H1 (cell line): ENCODE results near the gene MID2. TPM values are rescaled to one million over a fixed set of nuclear protein-coding genes. Genes with fewer than 3 reads are reported as not detected.

Experiments used
- CTCF ChIA-PET: fragments of 300-600 bp; sonication (Branson Sonifier 250); formaldehyde crosslinking; loops from one replicate; lab custom pipeline; 2021; ENCODE audit not compliant: partially characterized antibody; lab: Charles Lee
- POLR2A ChIA-PET: fragments of 300-600 bp; sonication (Branson Sonifier 250); formaldehyde crosslinking; loops from one replicate; lab custom pipeline; 2021; ENCODE audit warnings: inconsistent platforms; ENCODE audit not compliant: partially characterized antibody; lab: Charles Lee
- DNase-seq, 2 experiments: peaks; one replicate each; pipeline versions ENCODE4 v3.0.0 to v3.0.0-alpha.2; 2010 to 2022; ENCODE audit warnings: low spot score in 2 of 2, low read depth in 1 of 2, mixed read lengths in 1 of 2
- FAIRE-seq: peaks from 2 replicates; lab custom pipeline; 2011; peaks lifted over from hg19 to GRCh38; lab: Jason Lieb, UNC
- H2AFZ ChIP-seq: 2 replicates; pipeline ENCODE4 v1.8.1; 2012; ENCODE audit warnings: low read length, inconsistent platforms
- H2AK5ac ChIP-seq: 2 replicates; pipeline ENCODE4 v1.6.1; 2013; ENCODE audit warnings: low read depth, low read length
- H2BK120ac ChIP-seq: replicated peaks from 2 replicates; pipeline ENCODE3; 2013; ENCODE audit warnings: low read depth, low read length, inconsistent platforms
- H2BK12ac ChIP-seq: 2 replicates; pipeline ENCODE4 v1.6.1; 2013; ENCODE audit warnings: low read depth, low read length
- H2BK15ac ChIP-seq: 2 replicates; pipeline ENCODE4 v1.6.1; 2013; ENCODE audit warnings: low read length
- H2BK20ac ChIP-seq: 2 replicates; pipeline ENCODE4 v1.6.1; 2013; ENCODE audit warnings: low read length
- H2BK5ac ChIP-seq: 2 replicates; pipeline ENCODE4 v1.6.1; 2013; ENCODE audit warnings: low read depth, low read length
- H3K14ac ChIP-seq: 2 replicates; pipeline ENCODE4 v1.6.1; 2013; ENCODE audit warnings: inconsistent platforms; ENCODE audit not compliant: insufficient read length
- H3K18ac ChIP-seq: 2 replicates; pipeline ENCODE4 v1.6.1; 2013; ENCODE audit warnings: low read length; ENCODE audit errors: extremely low read depth
- H3K23ac ChIP-seq: 2 replicates; pipeline ENCODE4 v1.6.1; 2013; ENCODE audit warnings: inconsistent platforms; ENCODE audit not compliant: insufficient read length
- H3K23me2 ChIP-seq: 2 replicates; pipeline ENCODE4 v1.6.1; 2013; ENCODE audit warnings: low read depth, low read length
- H3K27ac ChIP-seq: 2 replicates; pipeline ENCODE4 v1.6.1; 2011; ENCODE audit warnings: low read depth, low read length, inconsistent platforms
- H3K27me3 ChIP-seq, 4 experiments: replicated peaks in 1 of 4; 1 replicate in 1 of 4; 2 replicates in 3 of 4; pipeline versions ENCODE4 v1.6.1 to v1.8.1; 2011 to 2013; ENCODE audit warnings: low read length in 3 of 4, mild to moderate bottlenecking in 3 of 4, inconsistent platforms in 2 of 4, mixed read lengths in 2 of 4, moderate library complexity in 1 of 4; ENCODE audit not compliant: control insufficient read depth in 3 of 4, insufficient read depth in 3 of 4; ENCODE audit errors: extremely low read depth in 1 of 4
- H3K36me3 ChIP-seq, 4 experiments: 2 replicates each; pipeline versions ENCODE4 v1.6.1 to v1.8.1; 2011 to 2013; ENCODE audit warnings: mild to moderate bottlenecking in 4 of 4, low read length in 3 of 4, moderate library complexity in 2 of 4, control low read depth in 1 of 4, inconsistent platforms in 1 of 4; ENCODE audit not compliant: insufficient read depth in 4 of 4, control insufficient read depth in 2 of 4
- H3K4ac ChIP-seq: replicated peaks from 2 replicates; pipeline ENCODE3; 2013; ENCODE audit warnings: low read length, low read depth, mixed read lengths, inconsistent platforms; ENCODE audit not compliant: insufficient read length
- H3K4me1 ChIP-seq, 4 experiments: replicated peaks in 1 of 4; 1 replicate in 1 of 4; 2 replicates in 3 of 4; pipeline versions ENCODE4 v1.6.1 to v1.8.1; 2011 to 2013; ENCODE audit warnings: low read length in 3 of 4, inconsistent platforms in 2 of 4, mixed read lengths in 1 of 4; ENCODE audit not compliant: insufficient read depth in 4 of 4, control insufficient read depth in 3 of 4
- H3K4me2 ChIP-seq, 2 experiments: 2 replicates each; pipeline versions ENCODE4 v1.6.1 to v1.8.1; 2011 to 2013; ENCODE audit warnings: low read depth in 2 of 2, low read length in 2 of 2, control low read depth in 1 of 2, inconsistent platforms in 1 of 2, mild to moderate bottlenecking in 1 of 2; ENCODE audit not compliant: insufficient read depth in 1 of 2
- H3K4me3 ChIP-seq, 4 experiments: fragments of 200-600, 300-600 bp in 1 of 4; sonication (generic), shearing (Covaris generic), sonication (Bioruptor Twin) in 1 of 4; 2 replicates each; pipeline versions ENCODE4 v1.5.1 to v1.8.1; 2011 to 2016; ENCODE audit warnings: low read length in 4 of 4, low read depth in 3 of 4, control low read depth in 2 of 4, inconsistent platforms in 2 of 4, mild to moderate bottlenecking in 2 of 4, mixed read lengths in 1 of 4, moderate library complexity in 1 of 4; ENCODE audit not compliant: insufficient read depth in 2 of 4; ENCODE audit errors: extremely low read depth in 1 of 4
- H3K56ac ChIP-seq: replicated peaks from 2 replicates; pipeline ENCODE3; 2013; ENCODE audit warnings: low read depth, mild to moderate bottlenecking, mixed read lengths, low read length, inconsistent platforms; ENCODE audit not compliant: insufficient read length
- H3K79me1 ChIP-seq: 2 replicates; pipeline ENCODE4 v1.6.1; 2013; ENCODE audit warnings: low read depth, low read length, control low read depth
- H3K79me2 ChIP-seq, 2 experiments: 2 replicates each; pipeline versions ENCODE4 v1.6.1 to v1.8.1; 2012 to 2013; ENCODE audit warnings: low read length in 2 of 2, mild to moderate bottlenecking in 2 of 2, inconsistent platforms in 1 of 2; ENCODE audit not compliant: insufficient read depth in 2 of 2, control insufficient read depth in 1 of 2
- H3K9ac ChIP-seq, 4 experiments: replicated peaks in 1 of 4; 1 replicate in 1 of 4; 2 replicates in 3 of 4; pipeline versions ENCODE4 v1.6.1 to v1.8.1; 2011 to 2013; ENCODE audit warnings: low read depth in 3 of 4, low read length in 3 of 4, control low read depth in 2 of 4, mild to moderate bottlenecking in 2 of 4, moderate library complexity in 2 of 4, inconsistent platforms in 1 of 4; ENCODE audit errors: extremely low read depth in 1 of 4
- H3K9me3 ChIP-seq, 2 experiments: 2 replicates each; pipeline versions ENCODE4 v1.6.1 to v1.8.1; 2012 to 2013; ENCODE audit warnings: mild to moderate bottlenecking in 2 of 2, moderate library complexity in 2 of 2, control low read depth in 1 of 2, inconsistent platforms in 1 of 2, low read depth in 1 of 2, low read length in 1 of 2, mixed read lengths in 1 of 2; ENCODE audit not compliant: insufficient read depth in 2 of 2
- H4K20me1 ChIP-seq, 2 experiments: replicated peaks in 1 of 2; 2 replicates each; pipeline versions ENCODE3 to v1.8.1; 2011 to 2013; ENCODE audit warnings: inconsistent platforms in 2 of 2, low read length in 2 of 2, mild to moderate bottlenecking in 1 of 2; ENCODE audit not compliant: insufficient read depth in 2 of 2, control insufficient read depth in 1 of 2
- H4K5ac ChIP-seq: 2 replicates; pipeline ENCODE4 v1.6.1; 2013; ENCODE audit warnings: low read length, low read depth, mixed read lengths, inconsistent platforms; ENCODE audit not compliant: insufficient read length
- H4K8ac ChIP-seq: 2 replicates; pipeline ENCODE4 v1.8.0; 2013; ENCODE audit warnings: mild to moderate bottlenecking, moderate library complexity, low read length, inconsistent platforms; ENCODE audit not compliant: insufficient read depth; ENCODE audit errors: extremely low read depth
- H4K91ac ChIP-seq: replicated peaks from 2 replicates; pipeline ENCODE3; 2013; ENCODE audit warnings: low read length, mixed read lengths, inconsistent platforms; ENCODE audit not compliant: insufficient read length
- BCL11A ChIP-seq, 2 experiments: IDR thresholded peaks; one replicate each; pipeline ENCODE4 v1.6.1; 2011; ENCODE audit warnings: low read depth in 2 of 2, low read length in 2 of 2, mild to moderate bottlenecking in 2 of 2
- CEBPB ChIP-seq: IDR thresholded peaks from 2 replicates; pipeline ENCODE4 v1.6.1; 2012; ENCODE audit warnings: low read depth, low read length
- CHD2 ChIP-seq: IDR thresholded peaks from 2 replicates; pipeline ENCODE4 v1.6.1; 2012; ENCODE audit warnings: low read length, improper control_type of control experiment
- EP300 ChIP-seq, 2 experiments: IDR thresholded peaks; 1 replicate in 1 of 2; 2 replicates in 1 of 2; pipeline ENCODE4 v1.6.1; 2011 to 2012; ENCODE audit warnings: low read depth in 2 of 2, low read length in 2 of 2, mild to moderate bottlenecking in 2 of 2, borderline replicate concordance in 1 of 2, inconsistent platforms in 1 of 2, moderate library complexity in 1 of 2
- NANOG ChIP-seq: IDR thresholded peaks from 2 replicates; pipeline ENCODE4 v1.6.1; 2011; ENCODE audit warnings: low read length, low read depth, mild to moderate bottlenecking, inconsistent platforms; ENCODE audit not compliant: insufficient read depth, poor library complexity, severe bottlenecking
- PHF8 ChIP-seq: fragments of 200-600 bp; sonication (generic); conservative IDR thresholded peaks from 2 replicates; pipeline ENCODE4 v1.7.1; 2012; ENCODE audit warnings: low read depth, mild to moderate bottlenecking, inconsistent platforms, low read length, moderate library complexity
- POLR2A ChIP-seq, 2 experiments: IDR thresholded peaks; 1 replicate in 1 of 2; 2 replicates in 1 of 2; pipeline ENCODE4 v1.6.1; 2011; ENCODE audit warnings: low read depth in 2 of 2, low read length in 2 of 2, mild to moderate bottlenecking in 2 of 2; ENCODE audit errors: control extremely low read depth in 1 of 2
- RXRA ChIP-seq: IDR thresholded peaks from 2 replicates; pipeline ENCODE4 v1.6.1; 2011; ENCODE audit warnings: low read depth, mild to moderate bottlenecking, low read length, moderate library complexity; ENCODE audit not compliant: insufficient read depth
- SP2 ChIP-seq: IDR thresholded peaks from 2 replicates; pipeline ENCODE4 v1.6.1; 2012; ENCODE audit warnings: mild to moderate bottlenecking, low read length, inconsistent platforms
- SRF ChIP-seq: IDR thresholded peaks from 2 replicates; pipeline ENCODE4 v1.6.1; 2011; ENCODE audit warnings: mild to moderate bottlenecking, low read depth, low read length, moderate library complexity
- TAF1 ChIP-seq: IDR thresholded peaks from 2 replicates; pipeline ENCODE4 v1.6.1; 2011; ENCODE audit warnings: mild to moderate bottlenecking, low read depth, low read length
- YY1 ChIP-seq: IDR thresholded peaks from 2 replicates; pipeline ENCODE4 v1.6.1; 2011; ENCODE audit warnings: low read depth, mild to moderate bottlenecking, low read length
- ZNF274 ChIP-seq: IDR thresholded peaks from 2 replicates; pipeline ENCODE4 v1.7.0; 2012; ENCODE audit warnings: low read length, borderline replicate concordance; ENCODE audit errors: extremely low read depth
- WGBS, 2 experiments: shearing (Covaris generic) in 1 of 2; methylation state at CpG; one replicate each; pipeline versions ENCODE4 v1.1.6 to v1.1.7; 2013 to 2015; ENCODE audit warnings: low lambda C conversion rate in 2 of 2, mixed read lengths in 2 of 2, inconsistent platforms in 1 of 2, low coverage in 1 of 2, missing lambda C conversion rate in 1 of 2; ENCODE audit not compliant: insufficient replicate concordance in 2 of 2, insufficient coverage in 1 of 2, insufficient read length in 1 of 2; ENCODE audit errors: extremely low coverage in 1 of 2, missing lambda C conversion rate in 1 of 2; 5-methylcytosine and 5-hydroxymethylcytosine counted together
- polyA plus RNA-seq, 7 experiments: library from polyadenylated mRNA; depleted of rRNA in 3 of 7; stranded (reverse) in 5 of 7; unstranded in 2 of 7; fragments of >200 nt in 5 of 7; fragments of 200-250 nt in 2 of 7; gene quantifications; 1 replicate in 5 of 7; 2 replicates in 1 of 7; 4 replicates in 1 of 7; pipeline versions ENCODE4 v1.2.1 to v1.2.3, GENCODE V29; 2011 to 2013; ENCODE audit warnings: missing spikeins in 2 of 7, mixed read lengths in 2 of 7
- total RNA-seq: library from RNA; stranded (reverse); fragmentation: NEBNext Ultra II Directional; extraction: Animal tissue kit (Norgen Biotek cat#: 25700); gene quantifications from 2 replicates; pipeline ENCODE4 v1.2.1, GENCODE V29; 2021

Gene MID2
- total and polyA plus RNA-seq, 2 of the 8 experiments (the other 6 are each of a cell fraction or from before 2014, with no cell fraction given): 0.98 to 1.7 TPM

- Histone ChIP-seq H3K14ac (no peak within 1 kb of the TSS), H2BK5ac (no peak within 1 kb of the TSS), H3K9me3 (no peaks in the 10 kb centered on the region), H3K27ac (no peak within 1 kb of the TSS), H3K9ac (no peak within 1 kb of the TSS), H3K4ac (no peak within 1 kb of the TSS), H3K23ac (no peak within 1 kb of the TSS), H4K20me1 (no peaks in the 10 kb centered on the region), H4K91ac (no peak within 1 kb of the TSS), H2AFZ (no peak within 1 kb of the TSS), H3K36me3 (no peaks in the 10 kb centered on the region), H2BK15ac (no peak within 1 kb of the TSS), H3K4me3 (peak within 1 kb of the TSS; percentile 26 to 62 (median 41); a peak in 5 of 8 replicates), H3K23me2 (peaks cover 4% of the 10 kb centered on the region; the same call in 1 of the 2 replicates), H2BK12ac (no peak within 1 kb of the TSS), H2BK120ac (no peak within 1 kb of the TSS), H3K79me2 (no peaks in the 10 kb centered on the region), H3K56ac (no peak within 1 kb of the TSS), H3K4me2 (peak within 1 kb of the TSS; percentile 89 to 94), H3K4me1 (peaks cover 0 to 10% (median 6%) of the 10 kb centered on the region in 4 experiments), H4K5ac (no peak within 1 kb of the TSS), H2BK20ac (no peak within 1 kb of the TSS), H4K8ac (no peak within 1 kb of the TSS), H3K27me3 (peaks cover 20 to 39% (median 32%) of the 10 kb centered on the region in 4 experiments), H3K79me1 (no peaks in the 10 kb centered on the region), H2AK5ac (no peak within 1 kb of the TSS), H3K18ac (no peak within 1 kb of the TSS)
- WGBS, 2 experiments: 98% methylated on average over 6 of the region's 6 CpGs; no CpG with 5 or more reads in 1 of the 2 experiments
- POLR2A ChIA-PET: interaction anchor here (0.9 to 1.3 kb wide), 3 partner anchors 60 to 122 kb away, joined by 3 to 6 read pairs (median 4); no protein-coding TSS in a partner anchor
- TF ChIP-seq RXRA (no peak), CEBPB (no peak), BCL11A (IDR thresholded peaks at IDR 0.05; ENCODE audit: low read depth in 2 of 2, low read length in 2 of 2) (no peak), YY1 (no peak), EP300 (IDR thresholded peaks at IDR 0.05; ENCODE audit: borderline replicate concordance in 1 of 2, low read depth in 2 of 2, low read length in 2 of 2) (no peak), SRF (no peak), CHD2 (no peak), POLR2A (IDR thresholded peaks at IDR 0.05; ENCODE audit: control extremely low read depth in 1 of 2, low read depth in 2 of 2, low read length in 2 of 2) (no peak), NANOG (no peak), SP2 (no peak), PHF8 (no peak), ZNF274 (no peak), TAF1 (no peak)
- CTCF ChIA-PET: interaction anchor here (0.6 to 10.8 kb wide), 26 partner anchors 8 to 836 kb away, joined by 3 to 209 read pairs (median 4); partner anchors contain the start of gene PRPS1
- DNase-seq: no peak
- no peak for FAIRE-seq
Observed at GRCh38 chrX:107777536-107777832, 48.2 kb upstream of the MID2 start, which contains the start of gene NCBP2L. NCBP2L (plus strand) TSS chrX:107777733; CDS start chrX:107794221, 16,488 bp downstream.
